Mammary epithelial cell (primary cell): ENCODE results near the gene MPO.

Experiments
- EZH2 ChIP-seq: IDR thresholded peaks from 2 replicates; pipeline ENCODE4 v1.6.1; 2012; ENCODE audit warnings: low read length, inconsistent platforms, borderline replicate concordance
- TF ChIP-seq, protein P1 (sequence below), 2 donors: IDR thresholded peaks in 1 of 2; conservative IDR thresholded peaks in 1 of 2; 2 replicates each; pipeline ENCODE4 v1.5.1; 2011 to 2012; ENCODE audit warnings: inconsistent platforms in 2 of 2, low read length in 2 of 2, mild to moderate bottlenecking in 2 of 2, control low read depth in 1 of 2, low read depth in 1 of 2; ENCODE audit not compliant: insufficient read depth in 1 of 2; ENCODE audit errors: extremely low read depth in 1 of 2

DNA sequence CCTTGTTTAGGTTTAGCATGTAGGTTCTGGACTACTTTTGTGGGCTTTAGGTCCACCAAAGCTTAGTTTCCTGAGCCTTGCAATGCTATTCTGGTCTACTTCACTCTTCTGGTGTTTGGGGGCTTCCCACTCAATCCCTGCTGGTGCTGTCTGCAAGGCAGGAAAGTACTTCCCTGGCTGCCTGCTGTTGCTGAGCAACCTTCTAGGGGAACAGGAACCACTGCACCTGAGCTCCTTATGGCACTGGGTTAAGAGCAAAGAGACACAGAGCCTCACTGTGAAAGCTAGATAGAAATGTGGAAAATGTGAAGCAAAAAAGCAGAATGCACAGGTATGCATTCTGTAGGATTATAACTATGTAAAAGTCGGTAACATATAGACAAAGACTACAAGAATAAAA is 17.0 kb downstream of the MPO start:
- TF ChIP-seq EZH2, result no peak
- TF ChIP-seq, protein P1, sequence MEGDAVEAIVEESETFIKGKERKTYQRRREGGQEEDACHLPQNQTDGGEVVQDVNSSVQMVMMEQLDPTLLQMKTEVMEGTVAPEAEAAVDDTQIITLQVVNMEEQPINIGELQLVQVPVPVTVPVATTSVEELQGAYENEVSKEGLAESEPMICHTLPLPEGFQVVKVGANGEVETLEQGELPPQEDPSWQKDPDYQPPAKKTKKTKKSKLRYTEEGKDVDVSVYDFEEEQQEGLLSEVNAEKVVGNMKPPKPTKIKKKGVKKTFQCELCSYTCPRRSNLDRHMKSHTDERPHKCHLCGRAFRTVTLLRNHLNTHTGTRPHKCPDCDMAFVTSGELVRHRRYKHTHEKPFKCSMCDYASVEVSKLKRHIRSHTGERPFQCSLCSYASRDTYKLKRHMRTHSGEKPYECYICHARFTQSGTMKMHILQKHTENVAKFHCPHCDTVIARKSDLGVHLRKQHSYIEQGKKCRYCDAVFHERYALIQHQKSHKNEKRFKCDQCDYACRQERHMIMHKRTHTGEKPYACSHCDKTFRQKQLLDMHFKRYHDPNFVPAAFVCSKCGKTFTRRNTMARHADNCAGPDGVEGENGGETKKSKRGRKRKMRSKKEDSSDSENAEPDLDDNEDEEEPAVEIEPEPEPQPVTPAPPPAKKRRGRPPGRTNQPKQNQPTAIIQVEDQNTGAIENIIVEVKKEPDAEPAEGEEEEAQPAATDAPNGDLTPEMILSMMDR (conservative IDR thresholded peaks at IDR 0.05 in 1 of 2, IDR thresholded peaks at IDR 0.05 in 1 of 2; ENCODE audit: extremely low read depth in 1 of 2, insufficient read depth in 1 of 2, low read depth in 1 of 2, low read length in 2 of 2), result no peak
